SIG-M5 treated with dmso at 0.1 percent for 504 hours (cell line): ENCODE results near the gene C14orf132.

Source experiments
- DNase-seq: peaks from one replicate; lab custom pipeline; 2025; ENCODE audit not compliant: unreplicated experiment; lab: John Stamatoyannopoulos, UW

C14orf132 gene

DNA sequence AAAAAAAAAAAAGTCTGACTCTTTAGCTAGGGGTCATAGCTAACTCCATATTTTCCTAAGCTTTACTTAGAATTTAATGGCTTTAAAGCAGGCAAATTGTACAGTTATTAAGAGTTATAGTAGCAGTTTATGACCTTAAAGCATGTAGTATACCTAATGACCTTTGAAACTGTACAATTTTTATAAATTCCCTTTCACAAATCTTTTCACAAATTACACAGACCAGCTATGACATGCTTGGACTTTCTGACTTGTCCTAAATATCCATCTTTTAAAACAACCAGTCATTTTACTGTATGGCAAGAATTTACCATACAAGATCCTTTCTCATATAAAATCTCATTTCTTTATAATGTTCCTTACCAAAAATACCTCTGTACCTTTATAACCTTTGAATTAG, 74.8 kb downstream of the C14orf132 start:
- DNase-seq = no peak

DNA sequence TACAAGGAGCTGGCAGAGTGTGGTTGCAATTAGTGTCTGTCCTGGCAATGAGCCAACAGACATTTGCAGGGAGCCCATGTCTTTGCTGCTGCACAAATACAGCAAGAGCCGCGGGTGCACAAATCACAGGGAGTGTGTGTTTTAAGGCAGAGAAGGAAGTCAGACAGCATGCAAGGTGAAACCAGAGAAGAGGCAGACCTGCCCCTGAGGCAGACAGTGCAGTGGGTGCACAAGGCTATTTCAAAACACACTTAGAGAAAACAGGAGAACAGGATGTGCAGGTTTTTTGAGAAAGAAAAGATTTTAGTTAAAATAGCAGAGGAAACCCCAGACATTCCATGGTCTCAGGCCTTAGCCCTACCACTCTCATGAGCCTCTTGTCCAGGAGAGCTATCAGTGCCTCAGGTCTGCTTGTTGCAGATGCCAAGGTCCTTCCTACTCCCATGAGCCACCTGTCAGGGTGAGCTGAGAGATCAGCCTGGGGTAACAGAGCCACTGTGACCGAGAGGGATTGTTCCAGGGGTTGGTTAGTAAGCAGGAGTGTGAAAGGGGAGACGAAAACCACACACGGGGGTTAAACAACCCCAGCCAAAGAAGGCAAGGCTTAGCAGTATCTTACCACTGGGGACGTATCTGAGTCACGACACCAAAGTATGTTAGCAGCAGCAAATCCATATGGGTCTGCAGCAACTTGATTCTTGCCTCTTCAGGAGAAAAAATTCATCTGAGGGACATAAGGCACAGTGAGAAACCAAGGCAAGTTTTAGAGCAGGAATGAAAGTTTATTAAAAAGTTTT, 78.1 kb downstream of the C14orf132 start:
- DNase-seq = peak; percentile 38

DNA sequence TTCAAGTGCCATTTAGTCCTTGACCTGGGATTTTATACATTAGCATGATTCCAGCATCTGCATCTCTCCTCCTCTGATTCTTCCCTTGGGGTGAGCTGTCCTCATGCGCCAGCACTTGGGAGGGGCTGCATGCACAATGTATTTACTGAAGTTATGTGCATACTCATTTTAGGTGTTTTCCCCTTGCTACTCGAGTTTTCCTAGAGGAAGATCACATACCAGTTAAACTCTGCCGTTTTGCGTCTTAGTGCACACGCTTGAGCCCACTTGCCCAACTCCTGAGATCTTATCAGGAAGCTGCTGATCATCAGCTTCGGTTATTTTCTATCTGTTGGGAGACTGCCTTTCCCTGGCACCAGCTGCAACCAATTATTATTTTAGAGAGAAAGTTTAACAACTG, 78.8 kb downstream of the C14orf132 start:
- no peak for DNase-seq

DNA sequence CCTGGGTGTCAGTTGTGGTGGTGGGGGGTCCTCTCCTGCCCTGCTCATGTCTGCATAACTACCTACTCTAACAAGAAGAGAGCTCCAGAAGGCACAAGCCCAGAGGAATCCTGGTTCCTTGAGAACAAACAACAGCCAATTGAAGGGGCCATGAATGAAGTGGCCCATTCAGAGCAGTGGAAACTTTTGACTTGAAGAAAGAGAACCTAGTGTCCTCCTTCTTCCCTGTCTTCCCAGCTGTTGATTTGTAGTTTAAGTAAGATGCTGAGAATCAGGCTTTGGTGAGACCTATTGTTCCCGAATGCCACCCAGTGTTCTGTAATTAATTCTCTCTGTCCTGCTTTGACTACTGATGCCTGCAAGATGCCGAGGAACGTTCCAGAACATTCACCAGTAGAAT, 79.2 kb downstream of the C14orf132 start:
- no peak for DNase-seq

DNA sequence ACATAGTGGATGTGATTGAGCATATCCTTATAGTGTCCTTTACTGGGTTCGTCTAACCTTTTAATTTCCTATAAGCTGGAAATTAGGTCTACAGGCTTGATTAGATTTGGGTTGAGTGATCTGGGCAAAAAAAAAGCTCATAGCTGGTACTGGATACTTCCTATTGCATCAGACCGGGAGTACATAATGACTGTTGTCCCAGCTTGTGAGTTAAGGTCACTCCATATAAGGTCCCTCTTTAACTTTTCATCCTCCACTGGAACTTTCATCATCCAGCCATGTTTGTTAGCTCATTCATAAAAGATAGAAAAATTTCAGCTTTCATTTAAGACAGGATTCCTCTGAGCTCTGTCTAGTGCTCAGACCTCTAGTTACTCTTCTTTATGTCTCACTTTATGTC, 80.8 kb downstream of the C14orf132 start:
- DNase-seq = no peak

DNA sequence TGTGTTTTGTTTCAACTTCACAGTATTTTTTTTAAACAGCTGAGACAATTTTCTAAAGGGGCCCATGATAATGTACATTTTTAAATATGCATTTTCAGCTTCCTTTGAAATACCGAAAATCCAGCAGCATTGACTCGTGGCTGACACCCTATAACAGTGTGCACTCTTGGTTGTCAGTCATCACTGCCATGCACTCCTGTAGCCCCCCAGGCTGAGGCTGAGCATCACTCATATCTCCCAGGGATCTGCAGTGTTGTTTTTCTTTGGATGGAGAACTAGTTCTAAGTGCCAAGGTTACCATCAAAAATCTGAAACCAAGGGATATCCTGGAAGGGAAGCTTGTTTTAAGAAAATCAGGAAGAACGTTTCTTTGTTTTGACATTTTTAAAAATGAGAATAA, 81.2 kb downstream of the C14orf132 start:
- DNase-seq = no peak

DNA sequence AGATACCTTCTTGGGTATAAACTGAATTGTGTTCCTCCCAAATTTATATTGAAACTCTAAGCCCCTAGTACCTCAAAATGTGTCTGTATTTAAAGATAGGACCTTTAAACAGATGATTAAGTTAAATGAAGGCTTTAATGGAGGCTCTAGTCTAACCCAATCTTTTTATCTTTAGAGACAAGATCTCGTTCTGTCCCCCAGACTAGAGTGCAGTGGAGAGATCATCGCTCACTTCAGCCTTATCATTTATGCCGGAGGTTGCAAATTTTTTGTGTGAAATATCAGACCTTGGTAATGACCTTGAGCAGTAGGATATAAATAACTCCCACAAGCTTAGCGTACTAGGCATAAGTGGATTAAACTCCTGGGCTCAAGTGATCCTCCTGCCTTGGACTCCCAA, 81.8 kb downstream of the C14orf132 start:
- no peak for DNase-seq

DNA sequence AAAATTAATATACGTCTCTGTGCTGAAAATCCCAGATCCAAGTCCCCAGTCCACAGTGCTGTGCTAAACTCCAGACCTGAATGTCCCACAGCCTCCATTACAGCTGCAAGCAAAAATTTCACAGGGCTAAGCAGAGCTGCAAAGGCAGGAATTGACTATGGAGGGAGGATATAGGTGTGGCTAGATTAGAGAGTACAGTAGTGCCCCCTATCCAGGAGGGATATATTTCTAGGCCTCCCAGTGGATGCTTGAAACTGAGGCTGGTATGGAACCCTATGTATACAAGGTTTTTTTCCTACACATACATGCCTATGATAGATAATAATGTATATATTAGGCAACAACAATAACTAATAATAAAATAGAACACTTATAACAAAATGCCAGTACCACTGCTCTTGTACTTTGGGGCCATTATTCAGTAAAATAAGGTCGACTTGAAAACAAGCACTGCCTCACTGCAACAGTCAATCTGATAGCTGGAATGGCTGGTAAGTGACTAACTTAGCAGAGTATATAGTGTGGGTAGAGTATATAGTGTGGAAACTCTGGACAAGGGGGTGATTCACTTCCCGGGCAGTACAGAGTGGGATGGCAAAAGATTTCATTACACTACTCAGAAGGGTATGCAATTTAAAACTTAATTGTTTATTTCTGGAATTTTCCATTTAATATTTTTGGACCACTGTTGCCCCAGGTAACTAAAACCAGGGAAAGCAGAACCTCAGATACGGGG, 82.7 kb downstream of the C14orf132 start:
- no peak for DNase-seq

DNA sequence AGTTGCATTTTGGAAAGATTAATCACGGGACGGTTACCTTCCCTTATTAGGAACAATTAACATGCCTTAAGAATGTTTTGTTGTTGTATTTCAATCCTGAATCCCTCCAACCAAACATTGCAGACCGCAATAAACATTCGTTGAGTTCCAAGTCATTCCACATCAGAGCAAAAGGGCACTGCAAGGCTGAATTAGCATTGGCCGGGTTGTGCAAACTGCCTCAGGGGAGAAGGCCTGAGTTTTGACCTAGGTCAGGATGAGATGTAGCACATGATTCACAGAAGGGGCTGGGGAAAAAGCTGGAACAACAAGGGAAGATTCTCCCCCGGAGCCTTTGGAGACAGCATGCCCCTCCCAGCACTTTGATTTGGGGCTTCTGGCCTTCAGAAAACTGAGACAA, 83.3 kb downstream of the C14orf132 start:
- no peak for DNase-seq

DNA sequence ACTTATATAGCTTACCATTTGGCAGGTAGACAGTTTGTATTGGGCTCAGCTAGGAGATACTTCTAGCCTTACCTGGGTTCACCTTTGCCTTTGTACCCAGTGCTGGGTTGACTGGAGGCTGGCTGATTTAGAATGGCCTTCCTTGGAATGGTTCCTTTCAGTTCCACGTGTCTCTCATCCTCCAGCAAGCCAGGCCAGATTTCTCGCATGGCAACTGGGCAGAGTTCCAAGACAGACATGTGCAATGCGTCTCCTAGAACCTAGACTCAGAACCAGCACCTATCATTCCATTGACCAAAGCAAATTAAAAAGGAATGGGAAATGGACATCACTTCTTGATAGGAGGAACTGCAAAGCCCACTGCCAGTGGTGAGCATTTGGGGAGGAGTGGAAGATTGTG, 86.4 kb downstream of the C14orf132 start:
- DNase-seq = no peak

DNA sequence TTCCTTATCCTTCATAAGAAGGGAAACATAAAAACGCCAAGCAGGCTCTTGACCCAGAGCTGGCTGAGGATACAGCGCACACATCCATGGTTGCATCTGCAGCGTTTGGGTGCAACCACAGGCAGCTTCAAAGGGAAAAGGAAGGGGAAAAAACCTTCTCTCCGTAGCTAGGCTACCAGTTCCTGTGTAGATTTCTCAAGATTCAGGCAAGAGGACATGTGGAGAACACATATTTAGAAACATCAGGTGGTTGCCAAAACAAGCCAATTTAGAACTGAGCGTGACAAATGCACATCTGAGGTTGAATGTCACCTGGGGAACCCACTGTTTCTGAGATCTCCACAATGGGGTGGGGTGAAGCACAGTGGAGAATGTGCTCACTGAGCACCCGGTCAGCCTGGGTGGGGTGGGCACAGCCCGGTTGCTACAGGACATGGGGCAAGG, 87.2 kb downstream of the C14orf132 start:
- no peak for DNase-seq

DNA sequence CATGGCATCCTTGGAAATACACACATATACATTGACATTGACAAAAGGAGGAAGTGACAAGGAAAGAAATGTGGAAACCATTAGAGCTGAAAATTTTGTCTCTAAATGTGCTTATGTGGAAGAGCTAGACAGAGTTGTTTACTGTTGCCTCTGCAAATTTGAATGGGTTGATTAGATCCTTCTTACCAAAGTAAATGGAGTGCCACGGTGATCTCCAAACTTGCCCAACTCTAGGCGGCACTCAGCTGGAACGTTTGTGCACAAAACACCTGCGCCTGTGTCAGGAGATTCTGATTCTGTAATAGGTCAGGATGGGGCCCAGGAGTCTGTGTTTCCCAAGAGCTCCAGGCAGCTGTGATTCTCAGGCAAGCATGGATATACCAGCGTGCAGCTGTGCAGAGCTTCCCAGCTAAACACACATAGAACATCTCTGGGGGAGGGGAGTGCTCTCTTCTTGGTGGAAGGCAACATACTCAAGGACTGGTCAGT, 87.7 kb downstream of the C14orf132 start:
- no peak for DNase-seq

DNA sequence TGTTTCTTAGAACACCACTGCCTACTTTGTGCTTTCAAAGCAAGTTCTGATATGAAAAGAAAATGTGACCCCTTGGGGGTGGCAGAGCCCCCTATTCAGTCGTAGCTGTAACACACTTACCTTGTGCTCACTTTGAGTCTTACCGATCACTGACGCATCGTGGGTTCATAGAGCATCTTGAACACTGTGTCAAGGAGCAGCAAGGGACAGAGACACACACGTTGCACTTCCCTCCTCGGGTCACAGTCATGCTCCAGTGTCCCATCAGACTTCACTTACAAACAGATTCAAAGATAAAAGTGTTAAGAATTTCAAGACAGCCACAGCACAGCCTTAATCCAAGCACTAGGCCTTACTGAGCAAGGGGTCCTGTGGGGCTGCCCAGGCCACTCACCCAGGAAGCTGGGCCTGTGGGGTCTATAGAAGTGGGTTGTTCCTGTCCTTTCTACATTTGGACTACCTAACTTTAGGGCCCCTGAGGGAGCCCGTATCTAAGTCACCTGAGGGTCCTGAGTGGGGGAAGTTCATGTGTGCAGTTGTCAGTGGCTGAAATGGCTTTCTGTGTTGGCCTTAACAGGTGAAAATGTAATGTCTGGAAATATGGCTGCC, 90.1 kb downstream of the C14orf132 start:
- DNase-seq = no peak

DNA sequence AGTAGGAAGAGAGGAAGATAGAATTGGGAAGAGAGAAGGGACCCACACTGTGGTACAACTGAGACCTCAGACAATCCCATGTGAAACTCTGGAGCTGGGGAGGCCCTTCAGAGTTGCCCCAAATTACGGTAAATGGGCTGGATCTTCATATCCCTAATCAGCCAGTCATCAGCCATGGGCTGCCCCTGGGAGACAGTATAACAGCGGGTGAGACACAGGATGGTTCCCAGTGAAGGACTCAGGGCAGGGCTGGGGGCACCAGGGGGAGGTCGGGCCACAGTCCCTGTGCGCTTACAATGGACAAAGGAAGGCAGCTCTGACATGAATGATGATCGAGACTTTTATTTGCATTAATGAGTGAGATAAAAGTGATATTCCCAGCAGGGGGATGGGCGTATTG, 91.2 kb downstream of the C14orf132 start:
- no peak for DNase-seq

DNA sequence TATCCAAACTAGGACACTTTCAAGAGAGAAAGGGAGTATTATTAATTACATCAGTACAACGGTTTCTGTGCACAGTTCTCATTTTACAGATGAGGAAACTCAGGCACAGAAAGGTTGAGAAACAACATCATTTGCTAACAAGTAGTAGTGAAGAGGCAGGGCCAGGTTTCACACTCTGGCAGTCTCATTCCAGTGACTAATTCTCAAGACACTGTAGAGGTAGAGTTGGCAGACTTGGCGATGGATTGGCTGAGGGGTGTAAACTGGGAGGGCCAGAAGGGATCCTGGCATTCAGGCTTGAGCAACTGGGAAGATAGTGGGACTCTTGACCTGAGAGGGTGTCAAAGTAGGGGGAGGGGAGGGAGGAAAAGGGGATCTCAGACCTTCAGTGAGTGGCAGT, 91.7 kb downstream of the C14orf132 start:
- no peak for DNase-seq

DNA sequence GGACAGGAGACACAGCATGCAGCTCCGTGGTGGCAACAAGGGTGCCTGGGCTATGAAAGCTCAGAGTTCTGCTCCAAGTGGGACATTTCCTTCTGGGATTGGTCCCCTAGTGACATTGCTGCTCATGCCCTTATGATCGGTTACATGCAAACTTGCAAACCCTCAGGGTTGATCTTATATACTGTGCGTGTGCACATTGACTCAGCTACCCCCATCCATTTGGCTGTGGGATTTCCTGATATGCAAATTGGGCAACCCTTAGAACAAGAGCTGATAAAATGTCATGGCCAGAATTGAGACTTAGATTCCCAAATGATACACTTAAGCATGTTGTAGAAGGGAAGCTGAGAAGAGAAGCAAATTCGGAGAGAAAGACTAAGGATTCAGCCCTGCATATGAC, 92.7 kb downstream of the C14orf132 start:
- no peak for DNase-seq

DNA sequence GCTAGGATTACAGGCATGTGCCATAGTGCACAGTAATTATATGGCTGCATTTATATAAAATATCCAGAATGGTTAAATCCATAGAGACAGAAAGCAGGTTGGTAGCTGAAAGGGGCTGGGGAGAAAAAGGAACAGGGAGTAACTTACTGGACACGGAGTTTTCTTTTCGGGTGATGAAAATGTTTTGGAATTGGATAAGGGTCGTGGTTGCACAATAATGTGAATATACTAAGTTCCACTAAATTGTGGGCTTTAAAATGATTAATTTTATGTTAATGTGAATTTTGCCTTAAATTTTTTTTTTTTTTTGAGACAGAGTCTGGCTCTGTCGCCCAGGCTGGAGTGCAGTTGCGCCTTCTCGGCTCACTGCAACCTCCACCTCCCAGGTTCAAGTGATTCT, 95.3 kb downstream of the C14orf132 start:
- DNase-seq = no peak

DNA sequence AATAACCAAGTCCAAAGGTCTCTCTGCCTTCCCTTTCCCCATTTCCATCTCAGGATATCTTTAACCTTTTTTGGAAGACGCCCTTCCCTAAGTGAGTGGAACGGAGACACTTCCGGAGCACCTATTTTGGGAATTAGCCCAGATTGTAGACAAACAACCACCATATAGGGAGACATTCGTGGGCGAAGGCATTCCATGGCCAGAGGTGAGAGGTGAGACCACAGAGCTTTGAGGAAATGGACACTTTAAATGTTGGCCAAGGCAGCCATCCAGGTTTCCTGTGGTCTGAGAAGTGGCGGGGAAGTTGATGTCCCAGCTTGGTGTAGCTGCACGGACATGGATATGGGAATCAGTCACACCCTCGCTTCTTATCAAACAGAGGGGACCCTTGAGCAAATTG, 96.1 kb downstream of the C14orf132 start:
- no peak for DNase-seq

DNA sequence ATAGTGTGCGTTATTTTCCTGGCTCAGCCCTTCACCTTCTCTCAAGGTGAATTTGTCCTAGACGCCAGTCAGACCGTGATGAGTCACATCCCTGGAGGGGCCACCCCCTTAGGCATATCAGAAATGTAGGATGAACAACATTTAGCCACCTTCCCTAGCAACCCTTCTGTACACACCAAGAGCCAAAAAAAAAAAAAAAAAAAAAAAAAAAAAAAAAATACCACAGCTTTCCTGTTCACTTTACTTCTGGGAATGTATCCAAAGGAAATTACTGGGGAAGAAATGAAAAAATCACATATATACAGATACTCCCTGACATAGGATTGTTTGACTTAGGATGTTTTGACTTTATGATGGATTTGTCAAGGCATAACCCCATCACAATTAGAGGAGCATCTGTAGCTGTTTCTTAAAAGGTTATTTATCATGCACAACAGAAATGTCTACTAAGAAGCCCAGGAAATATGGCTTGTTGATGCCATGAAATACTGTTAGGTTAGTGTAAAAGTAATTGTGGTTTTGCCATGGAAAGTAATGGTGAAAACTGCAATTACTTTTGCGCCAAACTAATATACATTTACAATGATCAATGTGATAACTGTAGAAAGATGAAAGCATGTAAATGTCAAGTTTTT, 97.3 kb downstream of the C14orf132 start:
- no peak for DNase-seq

DNA sequence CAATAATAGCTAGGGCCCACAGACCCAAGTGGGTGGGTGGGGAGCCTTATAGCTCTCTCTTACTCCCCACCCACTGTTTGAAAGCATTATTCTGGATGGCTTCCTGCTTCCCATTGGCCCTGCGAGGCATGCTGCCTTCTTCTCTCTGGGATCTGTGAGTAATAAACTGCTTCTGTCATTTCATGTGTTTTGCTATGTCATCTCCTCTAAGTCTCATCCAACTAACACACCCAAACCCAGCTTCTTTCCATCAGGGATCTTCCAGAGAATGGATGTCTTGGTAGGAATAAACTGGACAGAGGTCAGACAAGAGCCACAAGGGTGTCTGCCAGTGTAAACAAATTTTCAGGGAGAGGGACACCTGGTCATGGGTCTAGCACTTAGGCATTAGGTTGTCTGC, 99.1 kb downstream of the C14orf132 start:
- no peak for DNase-seq

DNA sequence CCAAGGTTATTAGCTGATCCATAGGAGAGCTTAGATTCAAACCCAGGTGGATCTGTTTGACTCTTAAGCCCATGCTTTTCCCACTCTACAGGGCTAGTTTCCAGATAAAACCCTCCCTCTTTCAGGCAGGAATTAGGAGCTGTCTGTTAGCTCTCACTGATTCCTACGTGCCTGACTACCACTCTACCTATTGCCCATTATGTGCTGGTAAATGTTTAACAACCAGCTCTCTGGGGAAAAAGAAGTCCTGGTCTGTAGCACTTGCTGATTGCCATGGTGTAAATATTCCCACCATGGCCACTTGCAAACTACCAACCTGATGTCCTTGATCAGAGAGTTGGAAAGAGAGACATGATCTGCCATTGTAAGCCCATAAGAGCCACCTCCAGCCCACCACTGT, 100.0 kb downstream of the C14orf132 start:
- no peak for DNase-seq

DNA sequence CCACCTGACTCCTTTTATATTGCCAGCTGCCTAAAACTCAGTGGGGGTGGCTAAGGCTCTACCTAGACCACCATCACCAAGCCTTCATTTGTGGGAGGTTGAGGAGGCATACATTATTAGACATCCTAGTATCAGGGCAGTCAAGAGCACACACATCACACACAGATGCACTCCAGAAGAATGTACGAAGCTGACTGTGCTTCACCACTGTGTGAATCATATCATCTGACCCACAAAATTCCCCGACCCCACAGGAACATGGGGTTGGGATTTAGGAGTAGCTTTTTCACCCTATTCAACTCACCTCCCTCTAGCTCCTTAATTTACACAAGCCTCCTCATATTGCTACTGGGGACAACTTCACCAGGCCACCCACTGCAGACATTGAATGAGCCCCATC, 100.7 kb downstream of the C14orf132 start:
- no peak for DNase-seq
